NB4 (cell line): ENCODE measurements around the gene DTHD1.

ENCODE experiments used
- DNase-seq: peaks from one replicate; pipeline ENCODE4 v3.0.0; 2010; ENCODE audit warnings: low read depth
- H3K4me3 ChIP-seq: one replicate; pipeline ENCODE4 v1.5.1; 2011; ENCODE audit warnings: mild to moderate bottlenecking, low read depth, low read length, moderate library complexity
- MAX ChIP-seq: IDR thresholded peaks from 2 replicates; pipeline ENCODE4 v1.6.1; 2011; ENCODE audit warnings: low read depth, low read length
- MYC ChIP-seq: IDR thresholded peaks from 2 replicates; pipeline ENCODE4 v1.6.1; 2011; ENCODE audit warnings: low read depth, low read length
- POLR2A ChIP-seq: IDR thresholded peaks from 2 replicates; pipeline ENCODE4 v1.6.1; 2011; ENCODE audit warnings: mild to moderate bottlenecking; ENCODE audit not compliant: insufficient read length; ENCODE audit errors: extremely low read depth
- TF ChIP-seq, protein P1 (sequence below): IDR thresholded peaks from one replicate; pipeline ENCODE4 v1.5.1; 2012; ENCODE audit warnings: low read depth, low read length

DTHD1 gene

GRCh38 chr4:36303426-36304137, 22.2 kb downstream of the DTHD1 start:
- no peak overlapping the region for H3K4me3 ChIP-seq
- 0 out of 2 replicates have a peak, but pooled peaks have one; percentile 20 for TF ChIP-seq MAX
- no peak for TF ChIP-seq POLR2A
- no peak for TF ChIP-seq MYC
- TF ChIP-seq, protein P1, sequence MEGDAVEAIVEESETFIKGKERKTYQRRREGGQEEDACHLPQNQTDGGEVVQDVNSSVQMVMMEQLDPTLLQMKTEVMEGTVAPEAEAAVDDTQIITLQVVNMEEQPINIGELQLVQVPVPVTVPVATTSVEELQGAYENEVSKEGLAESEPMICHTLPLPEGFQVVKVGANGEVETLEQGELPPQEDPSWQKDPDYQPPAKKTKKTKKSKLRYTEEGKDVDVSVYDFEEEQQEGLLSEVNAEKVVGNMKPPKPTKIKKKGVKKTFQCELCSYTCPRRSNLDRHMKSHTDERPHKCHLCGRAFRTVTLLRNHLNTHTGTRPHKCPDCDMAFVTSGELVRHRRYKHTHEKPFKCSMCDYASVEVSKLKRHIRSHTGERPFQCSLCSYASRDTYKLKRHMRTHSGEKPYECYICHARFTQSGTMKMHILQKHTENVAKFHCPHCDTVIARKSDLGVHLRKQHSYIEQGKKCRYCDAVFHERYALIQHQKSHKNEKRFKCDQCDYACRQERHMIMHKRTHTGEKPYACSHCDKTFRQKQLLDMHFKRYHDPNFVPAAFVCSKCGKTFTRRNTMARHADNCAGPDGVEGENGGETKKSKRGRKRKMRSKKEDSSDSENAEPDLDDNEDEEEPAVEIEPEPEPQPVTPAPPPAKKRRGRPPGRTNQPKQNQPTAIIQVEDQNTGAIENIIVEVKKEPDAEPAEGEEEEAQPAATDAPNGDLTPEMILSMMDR = no peak
- DNase-seq = peak; percentile 74

- no peak for TF ChIP-seq MYC
- TF ChIP-seq, protein P1 = no peak
- H3K4me3 ChIP-seq = no peak overlapping the region
- no peak for DNase-seq
These were observed 22.8 kb downstream of the DTHD1 start for GRCh38 chr4:36304138-36304681.

DNA sequence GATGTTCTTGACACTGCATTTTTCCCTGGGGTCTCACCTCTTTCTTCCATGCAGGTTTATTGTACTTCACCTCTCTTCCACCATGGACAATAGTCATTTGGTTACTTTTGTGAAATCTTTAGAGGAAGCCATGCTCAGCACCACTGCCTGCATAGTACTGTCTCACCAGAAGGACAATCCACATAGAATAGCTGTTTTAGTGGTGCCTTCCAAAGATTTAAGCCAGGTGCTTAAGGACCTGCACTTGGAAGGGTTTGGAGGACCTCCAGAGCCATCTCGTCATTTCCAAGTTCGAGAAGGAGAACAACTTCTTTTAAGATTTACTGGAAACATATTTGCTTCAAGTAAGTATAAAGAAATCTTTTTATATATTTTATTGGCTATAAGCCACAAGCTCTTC, 26.7 kb downstream of the DTHD1 start:
- TF ChIP-seq MAX (no peak), POLR2A (no peak), MYC (no peak)
- TF ChIP-seq, protein P1 = no peak
- no peak overlapping the region for H3K4me3 ChIP-seq
- no peak for DNase-seq

GRCh38 chr4:36310216-36310615, 28.8 kb downstream of the DTHD1 start:
- no peak for DNase-seq
- H3K4me3 ChIP-seq = no peak overlapping the region
- TF ChIP-seq, protein P1 = no peak
- TF ChIP-seq MYC (no peak), MAX (no peak), POLR2A (no peak)

GRCh38 chr4:36310793-36311192, 29.4 kb downstream of the DTHD1 start:
- DNase-seq = peak; percentile 97
- peak overlapping the region; percentile 16 for H3K4me3 ChIP-seq
- TF ChIP-seq, protein P1 = no peak
- TF ChIP-seq MYC (peak; percentile 41), MAX (peak; percentile 90)

DNA sequence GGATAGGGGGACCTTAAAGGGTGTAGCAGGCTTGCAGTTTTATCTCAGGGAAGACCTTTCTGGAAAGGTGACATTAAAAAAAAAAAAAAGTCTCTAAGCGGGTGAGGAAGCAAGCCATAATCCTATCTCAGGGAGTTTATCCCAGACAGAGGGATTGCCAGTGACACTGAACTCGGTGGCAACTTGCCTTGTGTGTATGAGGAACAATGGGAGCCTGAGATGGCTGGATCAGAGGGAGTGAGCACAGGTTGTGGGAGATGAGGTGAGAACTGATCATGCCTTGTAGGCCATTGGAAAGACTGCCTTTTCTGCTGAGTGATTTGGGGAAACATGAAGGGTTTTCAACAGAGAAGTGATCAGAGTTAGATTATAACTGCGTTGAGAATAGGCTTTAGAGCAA, 31.1 kb downstream of the DTHD1 start:
- DNase-seq = no peak

More for the DNA sequence above, 31.1 kb downstream of the DTHD1 start:
- H3K4me3 ChIP-seq = no peak overlapping the region
- no peak for TF ChIP-seq POLR2A
- no peak for TF ChIP-seq MYC
- no peak for TF ChIP-seq MAX
- TF ChIP-seq, protein P1 = no peak
